ENCODE results near the gene CTSA.
"Not testable (repeated sequence)": the region's sequence is repeated elsewhere in the genome, so short reads cannot be mapped to it uniquely, and the experiment has no call there.

Gene CTSA

GRCh38 chr20:45897289-45897688 is 6.2 kb downstream of the CTSA start:
- DNase-seq, result no peak

DNA sequence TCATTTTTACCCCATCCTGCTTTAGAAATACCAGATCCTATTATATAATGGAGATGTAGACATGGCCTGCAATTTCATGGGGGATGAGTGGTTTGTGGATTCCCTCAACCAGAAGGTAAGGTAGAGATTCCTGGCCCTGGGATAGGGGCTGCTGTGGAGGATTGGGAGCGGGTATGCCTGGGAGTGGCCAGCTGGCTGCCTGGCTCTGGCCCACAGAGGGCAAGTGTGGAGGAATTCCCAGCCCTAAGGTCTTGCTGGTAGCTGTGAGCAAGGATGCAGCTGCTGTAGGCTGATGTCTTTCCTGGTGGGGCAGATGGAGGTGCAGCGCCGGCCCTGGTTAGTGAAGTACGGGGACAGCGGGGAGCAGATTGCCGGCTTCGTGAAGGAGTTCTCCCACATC is 6.6 kb downstream of the CTSA start:
- DNase-seq, result no peak

DNA sequence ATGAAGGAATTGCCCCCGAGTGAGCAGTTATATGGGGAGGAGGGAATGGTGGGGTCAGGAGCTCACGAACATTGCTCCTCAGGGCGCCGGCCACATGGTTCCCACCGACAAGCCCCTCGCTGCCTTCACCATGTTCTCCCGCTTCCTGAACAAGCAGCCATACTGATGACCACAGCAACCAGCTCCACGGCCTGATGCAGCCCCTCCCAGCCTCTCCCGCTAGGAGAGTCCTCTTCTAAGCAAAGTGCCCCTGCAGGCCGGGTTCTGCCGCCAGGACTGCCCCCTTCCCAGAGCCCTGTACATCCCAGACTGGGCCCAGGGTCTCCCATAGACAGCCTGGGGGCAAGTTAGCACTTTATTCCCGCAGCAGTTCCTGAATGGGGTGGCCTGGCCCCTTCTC is 7.2 kb downstream of the CTSA start:
- DNase-seq, result no peak

- DNase-seq, result no peak
Measured at GRCh38 chr20:45899046-45899835, 8.1 kb downstream of the CTSA start.

DNA sequence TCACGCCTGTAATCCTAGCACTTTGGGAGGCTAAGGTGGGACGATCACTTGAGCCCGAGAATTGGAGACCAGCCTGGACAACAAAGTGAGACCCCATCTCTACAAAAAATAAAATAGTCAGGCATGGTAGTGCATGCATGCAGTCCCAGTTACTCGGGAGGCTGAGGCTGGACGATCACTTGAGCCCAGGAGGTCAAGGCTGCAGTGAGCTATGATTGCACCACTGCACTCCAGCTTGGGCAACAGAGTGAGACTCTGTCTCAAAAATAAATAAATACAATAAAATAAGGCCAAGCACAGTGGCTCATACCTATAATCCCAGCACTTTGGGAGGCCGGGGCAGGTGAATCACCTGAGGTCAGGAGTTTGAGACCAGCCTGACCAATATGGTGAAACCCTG is 10.2 kb downstream of the CTSA start:
- not testable (repeated sequence) for DNase-seq

- DNase-seq, result no peak
Measured at GRCh38 chr20:45902199-45902701, 11.1 kb downstream of the CTSA start.

DNA sequence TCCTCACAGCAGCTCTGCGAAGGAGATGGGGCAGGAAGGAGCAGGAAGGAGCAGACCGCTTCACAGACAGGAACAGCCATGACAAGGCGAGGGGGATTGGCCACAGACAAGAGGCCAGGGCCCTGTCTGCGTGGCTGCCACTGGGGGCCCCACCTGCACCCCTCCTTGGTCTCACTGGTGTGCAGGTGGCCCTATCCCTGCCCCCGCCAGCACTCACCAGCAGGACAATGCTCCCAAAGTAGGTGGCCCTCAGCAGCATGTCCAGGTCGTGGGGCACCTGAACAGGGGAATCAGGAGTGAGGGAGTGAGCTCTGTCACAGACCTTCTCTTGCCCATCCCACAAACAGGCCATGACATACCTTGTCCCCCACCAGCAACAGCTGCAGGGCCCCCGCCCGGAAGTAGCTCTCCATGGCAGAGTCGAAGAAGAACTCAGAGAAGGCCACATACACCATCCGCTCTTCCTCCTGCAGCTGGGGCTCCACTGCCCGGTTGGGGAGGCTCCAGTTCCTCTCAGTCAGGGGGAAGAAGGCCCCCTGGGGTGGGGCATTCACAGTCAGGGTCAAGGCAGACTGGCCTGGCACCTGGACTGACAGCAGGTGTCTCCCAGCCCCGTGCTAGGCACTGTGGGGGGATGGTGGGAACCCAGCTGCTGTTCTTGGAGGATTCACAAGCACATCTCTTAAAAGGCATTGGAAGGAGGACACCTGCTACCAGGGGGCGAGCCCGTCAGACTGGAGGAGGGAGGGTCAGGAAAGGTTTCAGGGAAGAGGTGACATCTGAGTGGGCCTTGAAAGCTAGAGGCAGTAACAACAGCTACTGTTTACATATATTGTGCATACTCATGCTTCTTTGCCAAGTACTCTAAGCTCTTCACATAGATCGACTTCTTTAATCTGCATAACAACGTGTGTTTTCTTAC is 13.7 kb downstream of the CTSA start:
- peak in 1 of 3 experiments; percentile 11 for DNase-seq

DNA sequence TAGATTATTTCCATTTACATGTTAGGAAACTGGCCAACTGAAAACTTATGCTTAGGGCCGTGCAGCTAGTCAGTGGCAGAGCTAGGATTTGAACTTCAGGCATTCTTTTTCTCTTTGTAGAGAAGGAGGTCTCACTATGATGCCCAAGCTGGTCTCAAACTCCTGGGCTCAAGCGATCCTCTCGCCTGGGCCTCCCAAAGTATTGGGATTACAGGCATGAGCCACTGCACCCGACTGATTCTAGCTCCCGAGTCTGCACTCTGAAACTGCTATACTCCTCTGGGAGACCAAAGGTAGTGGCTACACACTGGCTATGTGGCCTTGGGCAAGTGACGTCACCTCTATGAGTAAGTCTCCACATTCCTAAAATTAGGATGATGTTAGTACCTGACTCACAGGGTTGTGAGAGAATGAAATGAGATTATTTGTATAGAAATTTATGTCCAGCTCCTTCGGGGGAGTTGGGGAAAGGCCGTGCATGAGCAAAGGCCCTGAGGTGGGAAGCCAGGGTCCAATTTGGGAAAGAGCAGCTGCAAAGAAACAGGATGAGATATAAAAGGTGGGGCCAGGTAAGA is 14.5 kb downstream of the CTSA start:
- DNase-seq, result no peak

GRCh38 chr20:45907219-45907948 is 16.2 kb downstream of the CTSA start:
- DNase-seq, result no peak

DNA sequence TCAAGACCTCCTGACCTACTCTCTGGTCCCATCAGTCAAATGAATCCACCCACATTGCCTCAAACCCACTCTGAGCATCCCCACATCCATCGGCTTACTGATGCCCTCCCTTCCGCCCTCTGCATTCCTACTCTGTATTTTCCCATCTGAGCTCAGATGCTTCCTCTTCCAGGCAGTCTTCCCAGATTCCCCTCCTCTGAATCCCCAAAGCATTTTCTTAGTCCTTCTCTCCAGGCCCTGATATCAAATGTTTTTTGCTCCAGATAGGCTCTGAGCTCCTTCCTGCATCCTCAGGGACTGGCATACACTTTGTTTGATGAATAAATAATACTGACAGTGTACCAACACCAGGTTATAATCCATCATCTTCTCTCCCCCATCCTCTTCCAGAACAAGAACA is 16.9 kb downstream of the CTSA start:
- no peak for DNase-seq

- DNase-seq, result no peak
Measured at GRCh38 chr20:45909336-45909808, 18.2 kb downstream of the CTSA start.

- no peak for DNase-seq
Measured at GRCh38 chr20:45909817-45910669, 18.9 kb downstream of the CTSA start.

- DNase-seq, result peak; percentile 80 to 94 (median 89)
Measured at GRCh38 chr20:45910670-45911485, 19.7 kb downstream of the CTSA start.

DNA sequence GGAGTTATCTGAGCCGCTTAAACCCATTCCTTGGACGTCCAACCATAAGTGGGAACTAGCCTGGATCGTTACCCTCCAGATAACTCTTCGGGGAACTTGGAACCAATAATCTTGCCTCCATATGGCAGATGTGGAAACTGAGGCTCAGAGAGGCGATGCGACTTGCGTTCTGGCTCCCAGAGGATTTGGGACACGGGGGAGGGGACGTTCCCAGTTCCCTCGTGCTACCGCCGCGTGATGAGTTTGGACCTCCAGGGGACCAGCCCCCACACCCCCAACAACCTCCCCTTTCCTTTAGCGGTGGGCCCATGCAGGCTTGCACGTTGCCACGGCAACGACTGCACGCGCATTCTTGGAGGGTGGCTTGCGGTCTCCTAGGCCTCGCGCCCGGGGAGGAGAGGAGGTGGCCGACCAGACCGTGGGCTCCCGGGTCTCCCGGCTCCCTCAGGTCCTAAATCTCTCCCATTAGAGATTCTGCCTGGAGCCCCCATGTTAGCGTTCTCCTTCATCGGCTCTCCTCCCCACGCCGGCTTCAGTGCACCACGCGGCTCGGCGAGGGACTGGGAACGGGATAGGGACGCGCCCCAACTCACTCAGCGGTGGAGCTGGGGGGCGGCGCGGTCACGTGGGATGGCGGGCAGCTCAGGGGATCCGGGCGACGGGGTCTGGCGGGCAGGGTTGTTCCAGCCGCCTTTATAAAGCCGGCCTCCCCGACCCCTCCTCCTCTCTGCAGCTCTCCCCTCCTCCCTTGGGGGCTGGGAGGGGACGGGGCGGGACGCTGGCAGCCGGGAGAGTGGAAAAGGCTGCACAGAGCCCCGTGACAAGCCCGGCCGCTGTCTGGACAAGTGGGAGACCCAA is 20.6 kb downstream of the CTSA start, which contains the start of gene PLTP:
TSS of gene PLTP (minus strand) at position 670 of the 858 bp plus-strand sequence. CDS start 703 bp downstream, outside the sequence.
- peak in 2 of 3 experiments; percentile 57 to 72 for DNase-seq

DNA sequence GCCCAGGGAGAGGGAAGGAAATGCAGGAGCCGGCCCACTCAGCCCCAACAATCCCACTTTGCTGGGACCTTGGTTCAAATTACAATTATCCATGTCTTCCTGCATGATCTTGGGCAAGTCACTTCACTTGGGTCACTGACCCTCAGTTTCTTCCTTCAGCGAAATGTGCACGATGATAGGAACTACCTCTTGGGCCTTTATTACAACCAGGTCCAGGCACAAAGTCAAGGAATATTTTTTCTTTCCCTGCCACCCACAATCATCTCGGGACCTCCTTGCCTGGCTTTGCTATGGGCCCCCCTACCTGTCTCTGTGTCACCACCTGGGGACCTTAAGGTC is 21.2 kb downstream of the CTSA start:
- no peak for DNase-seq

DNA sequence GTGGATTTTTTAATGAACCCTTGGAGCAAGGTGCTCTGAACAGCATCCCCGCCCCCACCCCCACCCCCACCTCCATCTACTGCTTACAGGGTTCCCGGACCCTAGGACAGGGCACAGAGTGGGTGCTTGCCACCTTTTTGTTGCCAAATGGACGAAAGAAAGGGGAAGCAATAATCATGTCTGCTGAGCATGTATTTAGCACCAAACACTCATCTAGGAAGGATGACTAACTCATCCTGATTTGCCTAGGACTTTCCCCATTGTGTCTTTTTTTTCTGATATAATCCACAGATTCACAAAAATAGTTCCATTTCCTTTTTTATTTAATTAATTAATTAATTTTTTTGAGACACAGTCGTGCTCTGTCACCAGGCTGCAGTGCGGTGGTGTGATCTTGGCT is 22.0 kb downstream of the CTSA start:
- DNase-seq, result no peak

GRCh38 chr20:45917790-45918141 is 26.6 kb downstream of the CTSA start:
- no peak for DNase-seq

GRCh38 chr20:45918182-45918737 is 27.1 kb downstream of the CTSA start:
- no peak for DNase-seq

- no peak for DNase-seq
Measured at GRCh38 chr20:45918779-45919537, 27.8 kb downstream of the CTSA start.
